BLaER1 treated with 17β-estradiol and CSF1 and Interleukin-3, amounts not matched to agents 10 nM and 100 nM (cell line): Measurements from ENCODE around the gene C9orf153.

Source experiments
- H3K27ac ChIP-seq, 11 experiments: shearing (Covaris generic); formaldehyde crosslinking; 2 replicates each; pipeline ENCODE4 v1.8.1; 2022
- H3K27me3 ChIP-seq, 11 experiments: shearing (Covaris generic); formaldehyde crosslinking; 2 replicates each; pipeline ENCODE4 v1.8.1; 2022
- H3K36me3 ChIP-seq, 11 experiments: shearing (Covaris generic); formaldehyde crosslinking; 2 replicates each; pipeline ENCODE4 v1.8.1; 2022
- H3K4me1 ChIP-seq, 10 experiments: shearing (Covaris generic); formaldehyde crosslinking; 2 replicates each; pipeline ENCODE4 v1.8.1; 2022
- H3K4me2 ChIP-seq, 11 experiments: shearing (Covaris generic); formaldehyde crosslinking; 2 replicates each; pipeline ENCODE4 v1.8.1; 2022
- H3K4me3 ChIP-seq, 10 experiments: shearing (Covaris generic); formaldehyde crosslinking; 2 replicates each; pipeline ENCODE4 v1.8.1; 2022
- H3K9ac ChIP-seq, 11 experiments: shearing (Covaris generic); formaldehyde crosslinking; 2 replicates each; pipeline ENCODE4 v1.8.1; 2022
- H3K9me3 ChIP-seq, 11 experiments: shearing (Covaris generic); formaldehyde crosslinking; replicated peaks in 1 of 11; 2 replicates each; pipeline ENCODE4 v1.8.1; 2022
- H4K20me1 ChIP-seq, 11 experiments: shearing (Covaris generic); formaldehyde crosslinking; 2 replicates each; pipeline ENCODE4 v1.8.1; 2022
- Cebpa-rat ChIP-seq, 11 experiments: shearing (Covaris generic); IDR thresholded peaks; 2 replicates each; pipeline ENCODE4 v1.8.1; 2022

The C9orf153 gene

GRCh38 chr9:86175743-86176456, 83.6 kb downstream of the C9orf153 start:
- Histone ChIP-seq H3K4me3 (no peak overlapping the region), H3K4me2 (no peak overlapping the region), H4K20me1 (no peaks in the 10 kb centered on the region), H3K4me1 (no peaks in the 10 kb centered on the region), H3K9me3 (no peaks in the 10 kb centered on the region), H3K36me3 (no peaks in the 10 kb centered on the region), H3K27me3 (no peaks in the 10 kb centered on the region), H3K27ac (no peak overlapping the region), H3K9ac (no peak overlapping the region)
- no peak for TF ChIP-seq Cebpa-rat (IDR thresholded peaks at IDR 0.05)

DNA sequence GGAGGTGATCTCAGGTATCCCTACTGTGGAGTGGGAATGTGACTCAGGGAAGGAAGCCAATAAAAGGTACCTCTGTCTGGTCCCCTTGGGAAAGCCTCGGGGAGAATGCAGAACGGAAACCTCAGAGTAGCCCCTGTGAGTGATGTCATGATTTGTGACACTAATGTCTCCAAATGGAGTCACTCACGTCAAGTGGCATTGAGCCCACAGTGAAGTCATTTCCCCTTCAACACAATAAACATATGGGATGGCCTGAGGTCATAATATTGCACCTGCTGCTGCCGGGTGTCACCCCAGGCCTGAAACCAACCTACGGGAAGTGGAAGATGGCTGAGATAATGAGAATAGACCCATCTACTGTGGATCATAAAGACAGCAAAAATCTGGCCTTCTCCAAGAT, 84.2 kb downstream of the C9orf153 start:
- no peaks in the 10 kb centered on the region for H4K20me1 ChIP-seq
- TF ChIP-seq Cebpa-rat (IDR thresholded peaks at IDR 0.05) = no peak
- no peak overlapping the region for H3K4me2 ChIP-seq
- H3K4me1 ChIP-seq = no peaks in the 10 kb centered on the region
- no peaks in the 10 kb centered on the region for H3K36me3 ChIP-seq
- no peak overlapping the region for H3K4me3 ChIP-seq
- H3K9me3 ChIP-seq = no peaks in the 10 kb centered on the region
- no peak overlapping the region for H3K27ac ChIP-seq
- H3K9ac ChIP-seq = no peak overlapping the region
- H3K27me3 ChIP-seq = no peaks in the 10 kb centered on the region
